Breast epithelium (tissue), 3 donors: ENCODE measurements around the gene CHRNB4.
A peak's percentile ranks its signal among the peaks of the same experiment; 100 is the strongest.

Source experiments
- CTCF ChIP-seq, 3 donors: fragments of 450-650 bp; IDR thresholded peaks; one replicate each; pipeline ENCODE4 v1.5.1; 2016 to 2017; ENCODE audit warnings: antibody characterized with exemption in 3 of 3, mild to moderate bottlenecking in 3 of 3, moderate library complexity in 3 of 3
- POLR2AphosphoS5 ChIP-seq, 3 donors: sonication (generic); formaldehyde crosslinking; IDR thresholded peaks; one replicate each; pipeline ENCODE4 v1.6.1; 2017; ENCODE audit warnings: antibody characterized with exemption in 3 of 3

DNA sequence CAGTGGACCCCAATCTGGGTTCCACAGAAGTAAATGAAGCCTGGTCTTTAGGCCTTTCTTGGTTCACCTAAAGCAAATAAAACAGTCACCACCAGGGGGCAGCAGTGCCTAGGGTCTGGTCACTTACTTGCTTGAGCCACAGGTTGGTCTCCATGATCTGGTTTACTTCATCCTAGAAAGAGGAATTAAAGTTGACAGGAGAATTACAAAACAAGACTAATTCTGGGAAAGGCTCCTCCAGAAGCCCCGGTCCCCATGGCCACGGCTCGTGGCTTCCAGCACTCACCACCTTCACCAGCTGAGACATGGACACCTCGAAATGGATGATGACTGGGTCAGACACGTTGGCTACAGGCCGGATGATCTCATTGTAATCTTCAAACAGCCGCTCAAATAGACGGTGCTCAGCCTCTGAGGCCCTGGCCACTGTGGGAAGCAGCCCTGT lies 22.5 kb downstream of the CHRNB4 start:
- peak; percentile 80 to 85 (median 84) for TF ChIP-seq CTCF (IDR thresholded peaks at IDR 0.05)
- peak; percentile 43 to 90 (median 77) for TF ChIP-seq POLR2AphosphoS5 (IDR thresholded peaks at IDR 0.05)
